LNCAP (cell line): ENCODE results near the gene RETREG2.

Experiments used
- TF ChIP-seq, protein P1 (sequence below): fragments of 450-650 bp; IDR thresholded peaks from 2 replicates; pipeline ENCODE4 v1.5.1; 2017; ENCODE audit warnings: mild to moderate bottlenecking

RETREG2 gene

DNA sequence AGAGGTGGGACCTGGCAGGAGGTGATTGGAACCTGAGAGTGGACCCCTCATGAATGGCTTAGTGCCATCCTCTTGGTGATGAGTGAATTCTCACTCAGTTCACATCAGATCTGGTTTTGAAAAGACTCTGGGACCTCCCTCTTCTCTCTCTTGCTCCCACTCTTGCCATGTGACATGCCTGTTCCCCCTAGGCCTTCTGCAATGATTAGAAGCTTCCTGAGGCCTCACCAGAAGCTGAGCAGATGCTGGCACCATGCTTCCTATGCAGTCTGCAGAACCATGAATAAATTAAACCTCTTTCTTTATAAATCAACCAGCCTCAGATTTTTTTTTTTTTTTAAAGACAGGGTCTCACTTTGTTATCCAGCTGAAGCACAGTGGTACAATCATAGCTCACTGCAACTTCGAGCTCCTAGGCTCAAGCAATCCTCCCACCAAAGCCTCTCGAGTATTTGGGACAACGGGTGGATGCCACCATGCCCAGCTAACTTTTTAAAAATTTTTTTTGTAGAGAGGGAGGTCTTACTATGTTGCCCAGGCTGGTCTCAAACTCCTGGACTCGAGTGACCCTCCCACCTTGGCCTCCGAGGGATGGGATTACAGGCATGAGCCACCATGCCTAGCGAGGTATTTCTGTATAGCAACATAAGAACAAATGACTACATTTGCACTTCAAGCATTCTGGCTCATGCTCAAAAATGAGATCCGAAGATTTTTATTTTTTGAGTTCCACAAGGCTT lies 26.5 kb downstream of the RETREG2 start:
- TF ChIP-seq, protein P1, sequence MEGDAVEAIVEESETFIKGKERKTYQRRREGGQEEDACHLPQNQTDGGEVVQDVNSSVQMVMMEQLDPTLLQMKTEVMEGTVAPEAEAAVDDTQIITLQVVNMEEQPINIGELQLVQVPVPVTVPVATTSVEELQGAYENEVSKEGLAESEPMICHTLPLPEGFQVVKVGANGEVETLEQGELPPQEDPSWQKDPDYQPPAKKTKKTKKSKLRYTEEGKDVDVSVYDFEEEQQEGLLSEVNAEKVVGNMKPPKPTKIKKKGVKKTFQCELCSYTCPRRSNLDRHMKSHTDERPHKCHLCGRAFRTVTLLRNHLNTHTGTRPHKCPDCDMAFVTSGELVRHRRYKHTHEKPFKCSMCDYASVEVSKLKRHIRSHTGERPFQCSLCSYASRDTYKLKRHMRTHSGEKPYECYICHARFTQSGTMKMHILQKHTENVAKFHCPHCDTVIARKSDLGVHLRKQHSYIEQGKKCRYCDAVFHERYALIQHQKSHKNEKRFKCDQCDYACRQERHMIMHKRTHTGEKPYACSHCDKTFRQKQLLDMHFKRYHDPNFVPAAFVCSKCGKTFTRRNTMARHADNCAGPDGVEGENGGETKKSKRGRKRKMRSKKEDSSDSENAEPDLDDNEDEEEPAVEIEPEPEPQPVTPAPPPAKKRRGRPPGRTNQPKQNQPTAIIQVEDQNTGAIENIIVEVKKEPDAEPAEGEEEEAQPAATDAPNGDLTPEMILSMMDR: no peak

DNA sequence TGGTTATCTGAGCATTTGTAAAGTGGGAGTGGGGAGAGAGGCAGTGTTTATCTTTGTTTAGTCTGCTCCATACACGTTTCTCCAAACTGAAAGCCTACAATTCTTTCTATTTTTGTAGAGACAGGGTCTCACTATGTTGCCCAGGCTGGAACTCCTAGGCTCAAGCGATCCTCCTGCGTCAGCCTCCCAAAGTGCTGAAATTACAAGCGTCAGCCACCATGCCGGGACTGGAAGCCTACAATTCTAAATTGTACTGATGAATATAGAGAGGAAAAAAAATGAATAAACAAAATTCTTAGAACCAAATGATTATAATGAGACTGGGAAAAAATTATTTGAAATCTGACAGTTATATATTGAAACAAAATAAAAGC lies 27.1 kb downstream of the RETREG2 start:
- TF ChIP-seq, protein P1: no peak

DNA sequence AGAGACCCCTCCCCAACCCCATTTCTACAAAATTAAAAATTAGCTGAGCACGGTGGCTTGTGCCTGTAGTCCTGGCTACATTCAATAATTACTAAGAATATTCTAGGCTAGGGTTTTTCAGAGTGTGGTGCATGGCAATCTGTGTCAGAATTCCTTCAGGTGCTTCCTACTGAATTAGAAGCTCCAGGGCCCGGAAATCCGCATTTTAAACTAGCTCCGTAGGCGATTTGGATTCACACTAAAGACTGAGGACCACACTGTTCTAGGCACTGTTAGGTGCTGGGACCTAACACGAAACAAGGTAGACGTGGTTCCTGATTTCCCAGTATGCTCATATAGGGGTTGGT lies 27.9 kb downstream of the RETREG2 start:
- TF ChIP-seq, protein P1: no peak

DNA sequence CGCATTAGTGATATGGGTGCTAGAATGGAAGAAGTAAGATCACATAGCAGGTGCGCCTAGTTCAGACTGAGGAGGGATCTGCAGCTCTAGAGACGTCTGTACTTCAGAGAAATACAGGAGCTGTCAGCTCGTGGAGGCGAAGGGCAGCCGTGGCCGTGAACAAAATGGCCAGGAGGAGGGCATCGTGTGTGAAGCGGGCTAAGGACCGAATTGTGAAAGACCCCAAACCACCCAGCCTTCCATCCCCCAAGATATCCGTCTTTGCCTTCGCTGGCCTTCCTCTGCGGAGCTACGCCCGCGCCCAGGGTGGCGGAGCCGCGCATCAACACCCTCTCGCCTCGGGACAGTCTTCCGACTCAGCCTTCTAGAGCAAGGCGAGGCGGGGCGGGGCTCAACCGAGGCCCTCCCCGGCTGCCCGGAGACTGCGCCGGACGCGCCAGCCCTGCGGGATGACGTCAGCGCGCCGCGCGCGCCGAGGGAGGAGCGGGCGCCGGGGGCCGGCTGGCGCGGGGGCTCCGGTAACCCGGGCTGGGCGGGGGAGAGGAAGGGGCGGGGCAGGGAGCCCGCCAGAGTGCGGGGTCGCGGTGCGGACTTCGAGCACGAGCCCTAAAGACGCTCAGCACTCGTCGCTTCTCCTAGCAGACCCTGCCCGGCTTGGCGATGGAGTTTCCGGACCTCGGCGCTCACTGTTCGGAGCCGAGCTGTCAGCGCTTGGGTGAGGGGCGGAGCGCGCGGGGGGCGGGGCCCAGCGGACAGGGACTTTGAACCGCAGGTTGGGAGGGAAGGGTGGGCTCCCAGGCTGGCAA lies 28.5 kb downstream of the RETREG2 start, which contains the start of gene ZFAND2B:
Gene ZFAND2B (plus strand): TSS at position 455 of the 806 bp plus-strand sequence. CDS start 206 bp downstream, at position 661.
- TF ChIP-seq, protein P1: no peak

DNA sequence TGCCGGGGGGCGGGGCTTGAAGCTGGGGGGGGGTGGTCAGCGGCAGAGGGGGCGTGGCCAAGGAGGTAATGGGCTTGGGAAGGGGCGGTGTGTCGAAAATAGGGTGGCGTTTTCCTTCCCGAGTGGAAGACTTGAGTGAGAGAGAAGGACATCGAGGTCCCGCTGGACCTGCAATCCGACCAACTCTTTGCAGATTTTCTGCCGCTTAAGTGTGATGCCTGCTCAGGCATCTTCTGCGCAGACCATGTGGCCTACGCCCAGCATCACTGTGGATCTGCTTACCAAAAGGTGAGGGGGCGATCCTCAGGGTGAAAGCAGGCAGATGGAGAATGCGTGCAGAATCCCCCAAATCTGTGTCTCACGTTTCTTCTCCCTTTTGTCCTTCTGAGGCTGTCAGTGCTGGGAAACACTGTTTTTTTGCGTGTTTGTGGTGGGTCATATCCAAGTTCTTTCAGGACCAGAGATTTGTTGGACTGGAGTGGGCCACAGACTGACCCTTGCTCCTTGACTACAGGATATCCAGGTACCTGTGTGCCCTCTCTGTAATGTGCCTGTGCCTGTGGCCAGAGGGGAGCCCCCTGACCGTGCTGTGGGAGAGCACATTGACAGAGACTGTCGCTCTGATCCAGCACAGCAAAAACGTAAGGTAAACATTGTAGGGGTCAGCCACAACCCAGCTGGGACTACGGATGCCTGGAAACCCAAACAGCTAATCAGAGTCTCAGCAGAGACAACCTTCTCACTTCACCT lies 29.2 kb downstream of the RETREG2 start:
- TF ChIP-seq, protein P1: no peak

DNA sequence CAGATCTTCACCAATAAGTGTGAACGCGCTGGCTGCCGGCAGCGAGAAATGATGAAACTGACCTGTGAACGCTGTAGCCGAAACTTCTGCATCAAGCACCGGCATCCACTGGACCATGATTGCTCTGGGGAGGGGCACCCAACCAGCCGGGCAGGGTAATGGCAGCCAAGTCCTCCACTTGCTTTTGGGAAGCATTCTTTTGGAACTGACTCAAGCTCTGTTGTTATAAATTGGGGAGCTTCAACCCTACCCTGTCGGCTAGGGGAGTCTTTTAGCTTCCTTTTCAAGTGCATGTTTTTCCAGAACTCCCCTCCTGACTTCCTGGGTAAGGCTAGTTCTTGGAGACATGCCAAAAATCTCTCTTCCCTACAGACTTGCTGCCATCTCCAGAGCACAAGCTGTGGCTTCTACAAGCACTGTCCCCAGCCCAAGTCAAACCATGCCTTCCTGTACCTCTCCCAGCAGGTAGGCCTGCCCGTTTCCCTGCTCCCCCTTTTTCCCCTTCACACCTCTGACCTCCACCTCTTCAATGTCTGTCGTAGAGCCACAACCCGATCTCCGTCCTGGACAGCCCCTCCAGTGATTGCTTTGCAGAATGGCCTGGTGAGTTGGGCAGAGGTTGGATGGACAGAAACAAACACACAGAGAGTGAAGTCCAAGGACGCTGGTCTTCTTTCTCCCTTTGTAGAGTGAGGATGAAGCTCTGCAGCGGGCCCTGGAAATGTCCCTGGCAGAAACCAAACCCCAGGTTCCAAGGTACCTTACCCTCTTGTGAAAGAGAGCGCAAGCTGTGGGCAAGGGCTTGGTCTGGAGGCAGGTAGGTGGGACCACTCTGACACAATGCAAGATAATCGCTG lies 30.0 kb downstream of the RETREG2 start:
- TF ChIP-seq, protein P1: no peak
